ENCODE measurements around the gene TMEM95. TPM values are rescaled to one million over a fixed set of nuclear protein-coding genes. Genes with fewer than 3 reads are reported as not detected.

The TMEM95 gene
- polyA plus RNA-seq, 1 donor from 2014 or later = not detected

DNA sequence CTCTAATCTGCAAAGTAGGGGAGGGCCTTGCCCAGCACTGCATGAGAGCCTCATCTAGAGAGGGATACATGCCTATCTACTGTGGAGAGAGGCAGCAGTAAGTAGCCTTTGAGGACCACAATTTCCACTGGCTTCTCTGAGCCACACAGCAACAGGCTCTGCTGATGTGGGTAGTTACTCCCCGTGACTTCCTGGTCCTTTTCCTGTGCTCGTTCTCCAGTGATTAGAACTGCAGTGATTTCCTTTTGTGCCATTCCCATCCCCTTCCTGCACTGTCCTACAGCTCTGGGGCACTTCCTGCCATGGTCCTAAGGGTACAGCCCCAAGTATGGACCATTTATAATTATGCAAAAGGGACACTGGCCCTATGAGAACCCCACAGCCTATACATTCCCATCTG, 36.4 kb downstream of the TMEM95 start:
- Histone ChIP-seq H3F3A (ENCODE audit: insufficient read depth, low read length, poor library complexity, severe bottlenecking) (no peaks in the 10 kb centered on the region), H3K27ac (ENCODE audit: low read length) (no peak overlapping the region), H4K20me1 (ENCODE audit: insufficient read depth) (no peaks in the 10 kb centered on the region), H3K9me2 (ENCODE audit: insufficient read depth, low read length) (no peaks in the 10 kb centered on the region), H3K9ac (ENCODE audit: low read length) (no peak overlapping the region), H2AFZ (ENCODE audit: low read depth, low read length) (no peak overlapping the region), H3K9me3 (ENCODE audit: low read length) (no peaks in the 10 kb centered on the region), H3K4me3 (ENCODE audit: low read length) (no peak overlapping the region), H3K4me2 (ENCODE audit: low read length) (no peak overlapping the region), H3K36me3 (ENCODE audit: insufficient read depth, low read length) (peaks cover 7% of the 10 kb centered on the region), H3K79me2 (replicated peaks; ENCODE audit: insufficient read depth, low read length) (no peaks in the 10 kb centered on the region), H3K27me3 (ENCODE audit: insufficient read depth, low read depth, low read length) (no peaks in the 10 kb centered on the region)
- TF ChIP-seq EP300 (conservative IDR thresholded peaks at IDR 0.05; ENCODE audit: poor library complexity, severe bottlenecking) = no peak
- TF ChIP-seq TAF1 (IDR thresholded peaks at IDR 0.05; ENCODE audit: low read depth) = no peak
- no peak for TF ChIP-seq SMC3 (conservative IDR thresholded peaks at IDR 0.05; ENCODE audit: poor library complexity)

DNA sequence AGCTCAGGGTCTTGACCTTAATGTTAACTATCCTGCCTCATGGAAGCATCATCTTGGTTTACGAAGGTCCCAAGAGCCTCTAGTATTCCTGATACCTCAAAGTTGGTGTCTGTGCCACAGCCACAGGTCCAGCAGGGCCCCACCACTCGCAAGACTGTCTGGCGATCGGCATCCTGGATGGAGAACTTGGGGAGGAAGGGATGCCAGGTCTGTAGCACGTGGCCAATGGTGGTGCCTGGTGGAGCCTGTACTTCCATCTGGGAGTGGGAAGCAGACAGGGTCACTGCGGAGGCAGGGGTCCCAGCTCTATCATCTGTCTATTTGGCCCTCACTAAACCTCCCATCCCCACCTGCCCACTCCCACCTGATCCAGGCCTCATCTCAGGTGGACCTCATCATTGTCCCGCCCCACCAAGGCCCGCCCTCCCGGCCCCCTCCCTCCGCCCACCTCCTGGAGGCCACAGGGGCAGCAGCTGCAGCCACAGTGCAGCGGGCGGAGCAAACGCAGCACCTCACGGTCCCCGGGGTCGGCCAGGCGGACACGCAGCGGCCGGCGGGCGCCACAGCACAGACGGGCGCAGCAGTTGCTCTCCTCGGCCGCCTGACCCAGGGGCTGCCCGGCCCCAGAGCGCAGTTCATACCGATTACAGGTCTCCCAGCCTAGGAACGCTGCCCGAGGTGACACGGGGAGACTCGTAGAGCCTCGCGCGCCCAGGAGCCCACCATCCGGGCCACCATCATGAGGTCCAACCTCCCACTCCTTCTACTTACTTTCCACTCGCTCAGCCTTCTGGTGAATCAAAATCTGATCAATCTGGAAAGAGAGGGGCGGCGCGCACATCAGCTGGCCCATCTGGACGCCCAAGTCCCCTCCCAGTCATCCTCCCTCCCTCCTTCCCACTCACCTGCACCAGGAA, 38.0 kb downstream of the TMEM95 start:
- Histone ChIP-seq H3K4me3 (ENCODE audit: low read length) (peak overlapping the region; percentile 93), H3K9ac (ENCODE audit: low read length) (peak overlapping the region; percentile 93), H4K20me1 (ENCODE audit: insufficient read depth) (no peaks in the 10 kb centered on the region), H3K9me3 (ENCODE audit: low read length) (no peaks in the 10 kb centered on the region), H3K4me2 (ENCODE audit: low read length) (peak overlapping the region; percentile 80), H3K27ac (ENCODE audit: low read length) (peak overlapping the region; percentile 58), H3K79me2 (replicated peaks; ENCODE audit: insufficient read depth, low read length) (no peaks in the 10 kb centered on the region), H3K27me3 (ENCODE audit: insufficient read depth, low read depth, low read length) (no peaks in the 10 kb centered on the region), H3F3A (ENCODE audit: insufficient read depth, low read length, poor library complexity, severe bottlenecking) (no peaks in the 10 kb centered on the region), H3K36me3 (ENCODE audit: insufficient read depth, low read length) (peaks cover 7% of the 10 kb centered on the region), H3K9me2 (ENCODE audit: insufficient read depth, low read length) (no peaks in the 10 kb centered on the region), H2AFZ (ENCODE audit: low read depth, low read length) (no peak overlapping the region)
- TF ChIP-seq, protein P1, sequence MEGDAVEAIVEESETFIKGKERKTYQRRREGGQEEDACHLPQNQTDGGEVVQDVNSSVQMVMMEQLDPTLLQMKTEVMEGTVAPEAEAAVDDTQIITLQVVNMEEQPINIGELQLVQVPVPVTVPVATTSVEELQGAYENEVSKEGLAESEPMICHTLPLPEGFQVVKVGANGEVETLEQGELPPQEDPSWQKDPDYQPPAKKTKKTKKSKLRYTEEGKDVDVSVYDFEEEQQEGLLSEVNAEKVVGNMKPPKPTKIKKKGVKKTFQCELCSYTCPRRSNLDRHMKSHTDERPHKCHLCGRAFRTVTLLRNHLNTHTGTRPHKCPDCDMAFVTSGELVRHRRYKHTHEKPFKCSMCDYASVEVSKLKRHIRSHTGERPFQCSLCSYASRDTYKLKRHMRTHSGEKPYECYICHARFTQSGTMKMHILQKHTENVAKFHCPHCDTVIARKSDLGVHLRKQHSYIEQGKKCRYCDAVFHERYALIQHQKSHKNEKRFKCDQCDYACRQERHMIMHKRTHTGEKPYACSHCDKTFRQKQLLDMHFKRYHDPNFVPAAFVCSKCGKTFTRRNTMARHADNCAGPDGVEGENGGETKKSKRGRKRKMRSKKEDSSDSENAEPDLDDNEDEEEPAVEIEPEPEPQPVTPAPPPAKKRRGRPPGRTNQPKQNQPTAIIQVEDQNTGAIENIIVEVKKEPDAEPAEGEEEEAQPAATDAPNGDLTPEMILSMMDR (IDR thresholded peaks at IDR 0.05; ENCODE audit: poor library complexity, severe bottlenecking) = no peak
- TF ChIP-seq TAF1 (IDR thresholded peaks at IDR 0.05; ENCODE audit: low read depth) = no peak
- no peak for TF ChIP-seq POLR2AphosphoS5 (IDR thresholded peaks at IDR 0.05)
- TF ChIP-seq, protein P2, sequence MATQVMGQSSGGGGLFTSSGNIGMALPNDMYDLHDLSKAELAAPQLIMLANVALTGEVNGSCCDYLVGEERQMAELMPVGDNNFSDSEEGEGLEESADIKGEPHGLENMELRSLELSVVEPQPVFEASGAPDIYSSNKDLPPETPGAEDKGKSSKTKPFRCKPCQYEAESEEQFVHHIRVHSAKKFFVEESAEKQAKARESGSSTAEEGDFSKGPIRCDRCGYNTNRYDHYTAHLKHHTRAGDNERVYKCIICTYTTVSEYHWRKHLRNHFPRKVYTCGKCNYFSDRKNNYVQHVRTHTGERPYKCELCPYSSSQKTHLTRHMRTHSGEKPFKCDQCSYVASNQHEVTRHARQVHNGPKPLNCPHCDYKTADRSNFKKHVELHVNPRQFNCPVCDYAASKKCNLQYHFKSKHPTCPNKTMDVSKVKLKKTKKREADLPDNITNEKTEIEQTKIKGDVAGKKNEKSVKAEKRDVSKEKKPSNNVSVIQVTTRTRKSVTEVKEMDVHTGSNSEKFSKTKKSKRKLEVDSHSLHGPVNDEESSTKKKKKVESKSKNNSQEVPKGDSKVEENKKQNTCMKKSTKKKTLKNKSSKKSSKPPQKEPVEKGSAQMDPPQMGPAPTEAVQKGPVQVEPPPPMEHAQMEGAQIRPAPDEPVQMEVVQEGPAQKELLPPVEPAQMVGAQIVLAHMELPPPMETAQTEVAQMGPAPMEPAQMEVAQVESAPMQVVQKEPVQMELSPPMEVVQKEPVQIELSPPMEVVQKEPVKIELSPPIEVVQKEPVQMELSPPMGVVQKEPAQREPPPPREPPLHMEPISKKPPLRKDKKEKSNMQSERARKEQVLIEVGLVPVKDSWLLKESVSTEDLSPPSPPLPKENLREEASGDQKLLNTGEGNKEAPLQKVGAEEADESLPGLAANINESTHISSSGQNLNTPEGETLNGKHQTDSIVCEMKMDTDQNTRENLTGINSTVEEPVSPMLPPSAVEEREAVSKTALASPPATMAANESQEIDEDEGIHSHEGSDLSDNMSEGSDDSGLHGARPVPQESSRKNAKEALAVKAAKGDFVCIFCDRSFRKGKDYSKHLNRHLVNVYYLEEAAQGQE (IDR thresholded peaks at IDR 0.05; ENCODE audit: borderline replicate concordance) = no peak

All from neural cell (in vitro differentiated cells).